Gastrocnemius medialis (tissue), 4 donors: ENCODE measurements around the gene ACOT13. TPM values are rescaled to one million over a fixed set of nuclear protein-coding genes. Genes with fewer than 3 reads are reported as not detected.
A peak's percentile ranks its signal among the peaks of the same experiment; 100 is the strongest.

Experiments
- ATAC-seq, 2 donors: fragments of 150-250 bp; one replicate each; pipeline ENCODE4 v1.9.1; 2016
- DNase-seq, 2 donors: peaks; one replicate each; pipeline ENCODE4 v3.0.0-alpha.2; 2019
- H3K27ac ChIP-seq, 4 donors: fragments of 200-600 bp; sonication (generic); 1 replicate in 1 of 4; 2 replicates in 3 of 4; pipeline ENCODE4 v1.5.1; 2016 to 2018; ENCODE audit warnings: mild to moderate bottlenecking in 2 of 4, moderate library complexity in 1 of 4
- H3K27me3 ChIP-seq, 3 donors: fragments of 200-600 bp; sonication (generic) in 2 of 3; 1 replicate in 1 of 3; 2 replicates in 2 of 3; pipeline versions ENCODE4 v1.5.1 to v1.6.0; 2016 to 2019; ENCODE audit warnings: mild to moderate bottlenecking in 1 of 3, moderate library complexity in 1 of 3
- H3K36me3 ChIP-seq, 2 donors: fragments of 200-600 bp; sonication (generic) in 1 of 2; one replicate each; pipeline ENCODE4 v1.5.1; 2017 to 2018
- H3K4me1 ChIP-seq, 2 donors: fragments of 200-600 bp; sonication (generic) in 1 of 2; one replicate each; pipeline ENCODE4 v1.5.1; 2016 to 2017; ENCODE audit warnings: mild to moderate bottlenecking in 2 of 2
- H3K4me3 ChIP-seq, 4 donors: fragments of 200-600 bp; sonication (generic) in 3 of 4; 1 replicate in 1 of 4; 2 replicates in 3 of 4; pipeline ENCODE4 v1.5.1; 2016 to 2019; ENCODE audit warnings: mild to moderate bottlenecking in 2 of 4
- H3K9me3 ChIP-seq, 3 donors: fragments of 200-600 bp; sonication (generic) in 2 of 3; 1 replicate in 1 of 3; 2 replicates in 2 of 3; pipeline ENCODE4 v1.5.1; 2016 to 2019
- POLR2A ChIP-seq, 2 donors: fragments of 450-650 bp; IDR thresholded peaks; one replicate each; pipeline ENCODE4 v1.6.1; 2017; ENCODE audit warnings: antibody characterized with exemption in 2 of 2, mild to moderate bottlenecking in 2 of 2, moderate library complexity in 2 of 2
- in situ Hi-C, 4 donors: fragments of 200-750 bp; cut with MboI; loops; one replicate each; pipeline versions ENCODE4 v1.15.0 to v1.8.0; 2017; ENCODE audit warnings: low sequenced_read_pairs in 4 of 4
- intact Hi-C: fragments of 100-400 bp; cut with DNase I; formaldehyde crosslinking; loops from one replicate; pipeline ENCODE4 v1.15.1; 2023; ENCODE audit warnings: low total_unique reads
- total RNA-seq, 4 donors: library from RNA; depleted of rRNA; stranded (reverse); fragments of >200 nt; gene quantifications; one replicate each; pipeline versions ENCODE4 v1.1.0 to v1.2.3, GENCODE V29; 2016
- TF ChIP-seq, protein P1 (sequence below), 5 experiments: fragments of 450-650 bp in 3 of 5; fragments of 200-600 bp in 2 of 5; sonication (generic) in 2 of 5; IDR thresholded peaks in 4 of 5; conservative IDR thresholded peaks in 1 of 5; 1 replicate in 4 of 5; 2 replicates in 1 of 5; pipeline ENCODE4 v1.5.1; 2016 to 2019; ENCODE audit warnings: antibody characterized with exemption in 5 of 5, mild to moderate bottlenecking in 3 of 5, moderate library complexity in 3 of 5

ACOT13 gene
- total RNA-seq, 4 donors from 2014 or later, result 13.6 to 28.2 (median 21.1) TPM

DNA sequence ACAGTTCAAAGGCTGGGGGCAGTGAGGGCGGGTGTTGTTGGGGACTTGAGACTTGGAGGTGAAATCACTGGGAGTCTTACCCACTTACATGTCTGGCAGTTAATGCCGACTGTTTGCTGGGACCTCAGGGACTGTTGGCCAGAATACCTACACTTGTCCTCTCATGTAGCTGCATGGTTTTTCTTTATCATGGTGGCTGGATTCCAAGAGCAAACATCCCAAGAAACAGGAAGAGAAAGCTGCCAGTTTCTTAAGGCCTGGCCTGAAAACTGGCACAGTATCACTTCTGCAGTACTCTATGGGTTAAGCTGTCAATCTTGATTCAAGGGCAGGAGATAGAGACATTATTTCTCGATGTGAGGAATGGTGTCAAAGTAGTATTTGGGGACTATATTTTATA, 71.9 kb downstream of the ACOT13 start:
- no peak overlapping the region for H3K27ac ChIP-seq
- no peak for TF ChIP-seq POLR2A (IDR thresholded peaks at IDR 0.05)
- TF ChIP-seq, protein P1, sequence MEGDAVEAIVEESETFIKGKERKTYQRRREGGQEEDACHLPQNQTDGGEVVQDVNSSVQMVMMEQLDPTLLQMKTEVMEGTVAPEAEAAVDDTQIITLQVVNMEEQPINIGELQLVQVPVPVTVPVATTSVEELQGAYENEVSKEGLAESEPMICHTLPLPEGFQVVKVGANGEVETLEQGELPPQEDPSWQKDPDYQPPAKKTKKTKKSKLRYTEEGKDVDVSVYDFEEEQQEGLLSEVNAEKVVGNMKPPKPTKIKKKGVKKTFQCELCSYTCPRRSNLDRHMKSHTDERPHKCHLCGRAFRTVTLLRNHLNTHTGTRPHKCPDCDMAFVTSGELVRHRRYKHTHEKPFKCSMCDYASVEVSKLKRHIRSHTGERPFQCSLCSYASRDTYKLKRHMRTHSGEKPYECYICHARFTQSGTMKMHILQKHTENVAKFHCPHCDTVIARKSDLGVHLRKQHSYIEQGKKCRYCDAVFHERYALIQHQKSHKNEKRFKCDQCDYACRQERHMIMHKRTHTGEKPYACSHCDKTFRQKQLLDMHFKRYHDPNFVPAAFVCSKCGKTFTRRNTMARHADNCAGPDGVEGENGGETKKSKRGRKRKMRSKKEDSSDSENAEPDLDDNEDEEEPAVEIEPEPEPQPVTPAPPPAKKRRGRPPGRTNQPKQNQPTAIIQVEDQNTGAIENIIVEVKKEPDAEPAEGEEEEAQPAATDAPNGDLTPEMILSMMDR (IDR thresholded peaks at IDR 0.05 in 4 of 5, conservative IDR thresholded peaks at IDR 0.05 in 1 of 5), result no peak
- intact Hi-C loops, result no loop called here
- H3K4me3 ChIP-seq, result no peak overlapping the region
- H3K4me1 ChIP-seq, result no peaks in the 10 kb centered on the region
- no peaks in the 10 kb centered on the region for H3K36me3 ChIP-seq
- no peak for DNase-seq
- no peaks in the 10 kb centered on the region for H3K9me3 ChIP-seq
- in situ Hi-C loops, result no loop called here
- H3K27me3 ChIP-seq, result no peaks in the 10 kb centered on the region
- ATAC-seq, result no peak

GRCh38 chr6:24740861-24741260, 74.0 kb downstream of the ACOT13 start:
- Histone ChIP-seq H3K4me3 (no peak overlapping the region), H3K36me3 (no peaks in the 10 kb centered on the region), H3K27ac (no peak overlapping the region), H3K27me3 (no peaks in the 10 kb centered on the region), H3K9me3 (no peaks in the 10 kb centered on the region), H3K4me1 (no peaks in the 10 kb centered on the region)
- no peak for DNase-seq
- TF ChIP-seq POLR2A (IDR thresholded peaks at IDR 0.05), result no peak
- in situ Hi-C loops, result no loop called here
- no peak for ATAC-seq
- intact Hi-C loops, result no loop called here

DNA sequence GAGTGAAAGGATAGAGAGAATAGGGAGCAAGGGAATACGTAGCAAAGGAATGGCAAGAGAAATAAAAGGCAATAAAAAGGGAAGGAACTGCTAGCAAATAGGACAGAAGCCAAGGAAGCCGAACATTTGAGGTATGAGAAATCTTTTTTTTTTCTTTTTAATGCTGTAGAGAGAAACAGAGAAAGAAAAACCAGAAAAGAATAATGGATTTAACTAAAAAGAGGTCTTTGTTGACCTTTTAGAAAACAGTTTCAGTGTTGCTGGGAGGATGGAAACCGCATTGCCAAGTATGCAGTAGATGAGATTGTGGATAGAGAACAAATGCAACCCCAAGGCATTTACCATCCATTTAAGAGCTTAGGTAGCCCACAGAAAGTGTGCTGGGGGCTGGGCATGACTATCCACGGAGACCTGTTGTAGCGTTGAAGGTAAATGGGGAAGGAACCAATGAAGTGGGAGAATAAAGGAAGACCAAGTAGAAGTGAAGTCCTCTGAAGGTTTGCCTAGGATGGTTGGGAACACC, 75.4 kb downstream of the ACOT13 start:
- Histone ChIP-seq H3K4me1 (no peaks in the 10 kb centered on the region), H3K27ac (no peak overlapping the region), H3K4me3 (no peak overlapping the region), H3K9me3 (no peaks in the 10 kb centered on the region), H3K36me3 (no peaks in the 10 kb centered on the region), H3K27me3 (no peaks in the 10 kb centered on the region)
- DNase-seq (no peak), ATAC-seq (no peak)
- in situ Hi-C loops (no loop called here), intact Hi-C loops (no loop called here)
- TF ChIP-seq, protein P1 (IDR thresholded peaks at IDR 0.05 in 4 of 5, conservative IDR thresholded peaks at IDR 0.05 in 1 of 5), result no peak
- TF ChIP-seq POLR2A (IDR thresholded peaks at IDR 0.05), result no peak

DNA sequence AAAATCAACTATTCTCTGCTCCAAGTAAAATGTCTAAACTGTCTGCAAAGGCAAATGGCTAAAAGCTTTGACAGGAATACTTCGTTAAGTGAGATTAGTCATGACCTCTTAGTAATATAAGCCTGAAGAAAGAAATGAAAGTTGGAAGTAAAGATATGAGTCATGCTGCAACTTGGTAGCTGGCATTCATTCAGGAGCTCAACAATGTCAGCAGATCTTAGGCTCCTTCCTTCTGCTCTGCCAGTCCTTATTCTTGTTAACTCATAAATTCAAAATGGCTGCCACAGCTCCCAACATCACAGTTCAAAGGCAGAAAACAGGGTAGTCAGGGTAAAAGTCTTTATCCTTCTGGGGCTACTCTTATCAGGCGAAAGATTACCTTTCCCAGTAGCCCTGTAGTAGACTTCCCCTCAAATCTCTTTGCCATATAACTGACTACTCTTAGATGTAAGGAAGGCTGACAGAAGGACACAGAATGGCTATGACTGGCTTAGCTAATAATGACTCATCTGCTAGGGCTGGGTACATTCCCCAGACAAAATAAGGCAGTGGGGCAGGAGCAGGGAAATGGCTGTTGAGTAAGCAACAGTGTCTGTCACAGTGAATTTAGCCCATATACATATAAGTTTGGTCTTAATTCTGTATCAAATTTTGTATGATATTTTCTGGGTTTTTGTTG, 76.5 kb downstream of the ACOT13 start:
- TF ChIP-seq POLR2A (IDR thresholded peaks at IDR 0.05), result no peak
- TF ChIP-seq, protein P1 (IDR thresholded peaks at IDR 0.05 in 4 of 5, conservative IDR thresholded peaks at IDR 0.05 in 1 of 5), result no peak
- H3K9me3 ChIP-seq, result no peaks in the 10 kb centered on the region
- ATAC-seq (peak; percentile 45 to 71), DNase-seq (no peak)
- intact Hi-C loops, result no loop called here
- peak overlapping the region in 1 of 4 donors; percentile 15 for H3K27ac ChIP-seq
- H3K4me1 ChIP-seq, result no peaks in the 10 kb centered on the region
- H3K36me3 ChIP-seq, result no peaks in the 10 kb centered on the region
- no peaks in the 10 kb centered on the region for H3K27me3 ChIP-seq
- in situ Hi-C loops, result no loop called here
- H3K4me3 ChIP-seq, result no peak overlapping the region

DNA sequence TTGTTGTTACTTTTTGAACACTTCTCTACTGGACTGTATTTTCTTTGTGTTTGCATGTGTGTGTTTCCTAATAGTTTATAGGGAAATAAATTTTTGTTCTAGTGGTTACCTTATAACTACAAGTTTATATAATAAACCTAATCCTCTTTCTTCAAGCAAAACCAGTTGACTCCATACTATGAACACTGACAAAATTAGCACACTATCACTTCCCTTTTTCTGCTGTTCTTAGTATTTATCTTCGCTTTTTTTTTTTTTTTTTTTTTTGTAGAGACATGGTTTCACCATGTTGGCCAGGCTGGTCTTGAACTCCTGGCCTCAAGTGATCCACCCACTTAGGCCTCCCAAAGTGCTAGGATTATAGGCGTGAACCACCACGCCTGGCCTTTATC, 77.1 kb downstream of the ACOT13 start:
- TF ChIP-seq POLR2A (IDR thresholded peaks at IDR 0.05), result no peak
- TF ChIP-seq, protein P1 (IDR thresholded peaks at IDR 0.05 in 4 of 5, conservative IDR thresholded peaks at IDR 0.05 in 1 of 5), result no peak
- H3K9me3 ChIP-seq, result no peaks in the 10 kb centered on the region
- no peaks in the 10 kb centered on the region for H3K4me1 ChIP-seq
- no peak overlapping the region for H3K4me3 ChIP-seq
- intact Hi-C loops (no loop called here), in situ Hi-C loops (no loop called here)
- no peak overlapping the region for H3K27ac ChIP-seq
- ATAC-seq (no peak), DNase-seq (no peak)
- H3K36me3 ChIP-seq, result no peaks in the 10 kb centered on the region
- H3K27me3 ChIP-seq, result no peaks in the 10 kb centered on the region
